GM18498 (cell line): Measurements from ENCODE around the gene TUBB4B.
"Not testable (repeated sequence)": the region's sequence is repeated elsewhere in the genome, so short reads cannot be mapped to it uniquely, and the experiment has no call there.

Experiments
- ATAC-seq: cut with Tn5 transposase; IDR thresholded peaks from one replicate; pipeline ENCODE4 v1.9.1; 2021; ENCODE audit warnings: mild to moderate bottlenecking, moderate library complexity; ENCODE audit not compliant: unreplicated experiment

TUBB4B gene

DNA sequence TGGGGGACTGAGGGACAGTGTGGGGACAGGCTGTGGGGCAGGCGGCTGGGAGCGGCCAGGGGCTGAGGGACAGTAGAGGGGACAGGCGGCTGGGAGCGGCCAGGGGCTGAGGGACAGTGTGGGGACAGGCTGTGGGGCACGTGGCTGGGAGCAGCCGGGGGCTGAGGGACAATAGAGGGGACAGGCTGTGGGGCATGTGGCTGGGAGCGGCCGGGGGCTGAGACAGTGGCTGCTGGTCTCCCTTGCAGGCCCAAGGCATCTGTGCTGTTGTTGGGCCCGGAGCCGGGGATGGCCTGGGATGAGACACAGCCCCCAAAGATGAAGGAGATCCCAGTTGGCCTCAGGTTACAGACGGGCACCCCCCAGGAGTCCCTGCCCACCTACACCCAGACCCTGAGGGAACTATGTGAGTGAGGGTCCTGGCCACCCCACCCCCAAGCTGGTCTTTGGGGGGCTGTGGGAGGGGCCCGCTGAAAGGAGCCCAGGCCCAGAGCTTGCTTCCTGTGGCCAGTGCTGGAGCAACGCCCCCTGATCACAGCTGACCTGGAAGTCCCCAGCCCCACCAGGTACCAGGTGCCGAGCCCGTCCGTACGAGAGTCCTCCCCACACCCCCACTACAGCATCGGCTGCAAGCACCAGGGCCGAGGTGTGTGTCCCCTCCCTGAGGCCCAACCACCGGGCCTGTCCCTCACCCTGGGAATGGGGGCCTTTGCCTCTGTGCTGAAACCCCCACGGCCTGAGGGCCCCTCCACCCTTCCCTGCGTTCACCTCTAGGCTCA lies 10.6 kb downstream of the TUBB4B start:
- ATAC-seq, result no peak

DNA sequence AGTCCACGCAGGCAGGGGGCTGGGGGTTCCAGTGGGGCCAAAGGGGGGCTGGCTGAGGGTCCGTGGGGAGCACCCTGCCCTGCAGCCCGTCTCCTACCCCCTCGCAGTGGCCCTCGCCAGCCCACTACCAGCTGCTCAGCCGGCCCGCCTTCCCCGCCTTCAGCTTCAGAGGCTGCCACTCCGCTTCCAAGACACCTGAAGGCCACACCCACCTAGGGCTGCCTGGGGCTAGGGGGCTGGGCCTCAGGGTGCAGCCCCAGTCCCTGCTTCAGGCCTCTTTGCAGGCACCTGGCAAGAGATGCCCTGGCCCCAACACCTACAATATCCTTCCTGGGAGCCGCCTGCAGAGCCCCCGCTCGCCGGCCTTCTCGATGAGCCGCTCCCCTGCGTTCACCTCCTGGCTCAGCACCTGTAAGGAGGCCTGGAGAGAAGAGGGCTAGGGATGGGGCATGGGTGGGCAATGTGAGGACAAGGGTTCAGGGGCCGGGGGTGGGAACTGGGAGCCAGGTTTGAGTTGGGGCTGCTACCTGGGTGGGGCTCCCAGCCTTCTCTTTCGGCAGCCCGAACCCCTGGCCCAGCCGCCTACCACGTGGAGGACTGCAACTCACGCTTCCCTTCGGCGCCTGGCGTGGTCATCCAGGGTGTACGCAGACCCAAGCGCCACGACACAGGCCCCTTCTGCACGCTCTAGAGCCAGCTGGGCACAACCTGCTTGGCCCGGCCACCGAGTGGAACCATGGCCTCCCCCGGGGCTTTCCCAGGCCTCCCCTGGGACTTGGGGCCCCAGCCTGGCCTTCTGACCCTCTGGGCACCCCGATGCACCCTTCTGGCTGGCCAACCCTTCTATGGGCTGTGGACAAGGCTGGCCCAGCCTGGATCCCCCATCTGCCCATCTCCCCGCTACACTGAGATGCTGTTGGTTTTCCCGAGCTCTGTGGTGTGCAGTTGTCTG lies 11.7 kb downstream of the TUBB4B start:
- ATAC-seq, result no peak

DNA sequence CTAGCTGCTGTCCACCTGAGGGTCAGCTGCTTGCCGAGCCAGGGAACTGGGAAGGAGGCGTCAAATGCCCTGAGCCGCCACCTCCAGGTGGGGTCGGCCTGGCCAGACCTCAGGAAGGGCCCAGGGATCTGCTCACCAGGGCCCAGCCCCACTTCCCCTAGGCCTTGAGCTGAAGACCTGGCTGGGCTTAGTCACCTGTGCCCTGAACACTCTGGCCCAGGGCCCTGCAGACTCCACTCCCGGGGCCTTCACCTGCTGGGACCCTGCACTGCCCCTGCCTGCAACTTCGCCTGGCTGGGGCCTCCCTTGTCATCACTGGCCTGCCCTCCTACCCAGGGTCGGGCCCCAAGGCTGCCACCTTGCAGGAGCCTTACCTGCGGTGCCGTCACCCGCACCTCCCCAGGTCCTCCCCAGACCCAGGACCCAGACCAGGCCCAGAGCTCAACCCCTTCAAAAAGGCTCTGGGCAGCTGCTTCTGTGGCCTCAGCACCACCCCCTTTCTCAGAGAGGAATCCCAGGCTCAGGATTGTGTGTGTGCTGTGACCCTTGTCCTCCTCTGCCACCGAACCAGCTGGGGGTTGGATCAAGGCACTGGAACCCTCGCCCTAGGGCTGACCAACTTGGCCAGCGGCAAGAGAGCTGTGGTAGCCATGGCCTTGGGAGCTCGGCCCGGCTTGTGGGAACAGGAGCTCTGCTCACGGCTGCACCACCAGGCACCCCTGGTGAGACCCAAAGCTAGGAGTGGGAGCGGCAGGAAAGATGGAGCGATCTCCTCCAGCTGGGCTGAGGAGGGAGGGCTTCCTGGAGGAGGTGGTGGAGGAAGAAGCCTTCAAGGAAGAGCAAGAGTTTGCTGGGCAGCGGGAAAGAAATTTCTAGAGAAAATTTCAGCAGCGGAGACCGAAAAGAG lies 12.9 kb downstream of the TUBB4B start:
- ATAC-seq, result no peak

DNA sequence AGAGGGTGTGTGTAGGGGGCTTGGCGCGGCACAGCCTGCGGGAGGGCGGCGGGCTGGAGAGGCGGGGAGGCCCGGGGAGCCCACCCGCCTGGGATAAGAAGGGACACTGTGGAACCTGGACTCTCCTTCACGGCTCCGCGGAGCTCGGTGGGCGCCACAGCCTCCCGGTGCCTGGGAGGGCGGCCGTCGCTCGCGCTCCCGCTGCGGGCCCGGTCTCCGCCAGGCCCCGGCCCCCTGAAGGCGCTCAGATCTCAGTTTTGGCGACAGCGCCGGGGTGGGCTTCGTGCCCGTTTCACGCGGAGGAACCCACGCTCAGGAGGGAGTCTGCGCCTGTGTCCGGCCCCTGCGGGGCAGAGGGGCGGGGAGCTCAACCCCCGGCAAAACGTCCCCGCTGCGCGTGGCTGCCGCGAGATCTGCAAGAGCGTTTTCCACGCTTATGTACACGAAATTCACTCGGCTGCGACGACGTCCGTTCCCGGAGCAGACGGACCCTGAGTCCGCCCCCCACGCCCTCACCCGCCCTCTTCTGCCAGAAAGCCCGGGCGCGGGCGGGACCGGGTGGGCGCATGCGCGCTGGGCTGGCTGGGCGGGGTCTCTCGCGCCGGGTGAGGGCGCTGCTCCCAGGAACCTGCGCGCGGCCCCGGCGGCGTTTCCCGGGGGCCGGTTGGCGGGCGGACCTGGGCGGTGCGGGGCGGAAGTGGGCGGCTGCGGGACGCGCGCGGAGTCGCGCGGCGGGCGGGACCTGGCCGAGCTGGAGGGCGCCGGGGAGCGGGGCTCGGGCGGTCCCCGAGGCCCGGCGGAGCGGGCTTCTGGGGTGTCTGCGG lies 13.7 kb downstream of the TUBB4B start, which contains the start of gene NELFB:
TSS of gene NELFB (plus strand) at position 704 of the 824 bp plus-strand sequence.
- ATAC-seq, result peak; percentile 75

DNA sequence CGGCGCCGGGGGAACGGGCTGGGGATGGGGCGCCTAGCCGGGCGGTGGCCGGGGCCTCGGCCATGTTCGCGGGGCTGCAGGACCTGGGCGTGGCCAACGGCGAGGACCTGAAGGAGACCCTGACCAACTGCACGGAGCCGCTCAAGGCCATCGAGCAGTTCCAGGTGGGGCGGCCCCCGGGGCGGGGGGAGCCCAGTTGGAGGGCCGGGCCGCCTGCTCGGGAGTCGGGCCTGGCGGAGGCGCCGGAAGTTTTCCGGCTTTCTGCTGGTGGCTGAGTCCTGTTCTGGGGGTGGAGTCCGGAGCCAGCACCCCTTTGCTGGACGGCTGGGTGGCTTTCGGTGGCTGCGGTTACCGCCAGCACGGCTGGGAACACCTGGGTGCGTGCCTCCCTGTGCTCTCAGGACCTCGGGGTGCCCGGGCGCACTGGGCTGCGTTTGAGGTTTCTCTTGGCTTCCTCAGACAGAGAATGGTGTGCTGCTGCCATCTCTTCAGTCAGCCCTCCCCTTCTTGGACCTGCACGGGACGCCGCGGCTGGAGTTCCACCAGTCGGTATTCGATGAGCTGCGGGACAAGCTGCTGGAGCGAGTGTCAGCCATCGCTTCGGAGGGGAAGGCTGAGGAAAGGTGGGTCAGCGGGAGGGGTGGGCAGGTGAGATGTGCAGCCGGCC lies 14.5 kb downstream of the TUBB4B start:
- peak; percentile 38 for ATAC-seq

DNA sequence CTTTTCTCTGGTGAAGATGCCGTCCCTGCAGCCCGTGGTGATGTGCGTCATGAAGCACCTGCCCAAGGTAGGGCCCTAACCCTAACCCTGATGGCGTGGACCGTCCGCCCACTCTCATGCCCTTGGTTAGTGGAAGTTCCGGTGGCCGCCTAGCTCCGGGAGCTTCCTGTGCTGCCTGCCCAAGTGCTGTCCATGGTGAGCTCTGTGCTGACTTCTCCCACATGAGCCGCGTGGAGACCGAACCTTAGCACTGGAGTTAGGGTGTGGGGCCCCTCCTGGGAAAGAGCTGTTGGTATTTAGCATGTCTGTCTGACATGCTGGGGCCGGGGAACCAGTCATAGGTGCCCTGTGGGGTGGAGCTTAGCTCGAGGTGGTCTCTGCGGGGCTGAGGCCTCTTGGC lies 15.3 kb downstream of the TUBB4B start:
- ATAC-seq, result no peak

DNA sequence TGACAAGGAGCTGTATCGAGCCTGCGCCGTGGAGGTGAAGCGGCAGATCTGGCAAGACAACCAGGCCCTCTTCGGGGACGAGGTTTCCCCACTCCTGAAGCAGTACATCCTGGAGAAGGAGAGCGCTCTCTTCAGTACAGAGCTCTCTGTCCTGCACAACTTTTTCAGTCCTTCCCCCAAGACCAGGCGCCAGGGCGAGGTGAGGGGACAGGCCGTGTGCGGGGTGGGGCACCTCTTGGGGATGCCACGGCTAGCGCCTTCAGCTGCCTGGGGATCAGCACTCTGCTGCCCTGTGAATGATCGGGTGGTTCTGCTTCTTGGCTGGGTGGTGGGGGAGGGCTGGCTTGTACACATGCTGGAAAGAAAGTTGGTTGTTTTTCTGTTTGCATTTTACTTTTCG lies 15.8 kb downstream of the TUBB4B start:
- no peak for ATAC-seq

DNA sequence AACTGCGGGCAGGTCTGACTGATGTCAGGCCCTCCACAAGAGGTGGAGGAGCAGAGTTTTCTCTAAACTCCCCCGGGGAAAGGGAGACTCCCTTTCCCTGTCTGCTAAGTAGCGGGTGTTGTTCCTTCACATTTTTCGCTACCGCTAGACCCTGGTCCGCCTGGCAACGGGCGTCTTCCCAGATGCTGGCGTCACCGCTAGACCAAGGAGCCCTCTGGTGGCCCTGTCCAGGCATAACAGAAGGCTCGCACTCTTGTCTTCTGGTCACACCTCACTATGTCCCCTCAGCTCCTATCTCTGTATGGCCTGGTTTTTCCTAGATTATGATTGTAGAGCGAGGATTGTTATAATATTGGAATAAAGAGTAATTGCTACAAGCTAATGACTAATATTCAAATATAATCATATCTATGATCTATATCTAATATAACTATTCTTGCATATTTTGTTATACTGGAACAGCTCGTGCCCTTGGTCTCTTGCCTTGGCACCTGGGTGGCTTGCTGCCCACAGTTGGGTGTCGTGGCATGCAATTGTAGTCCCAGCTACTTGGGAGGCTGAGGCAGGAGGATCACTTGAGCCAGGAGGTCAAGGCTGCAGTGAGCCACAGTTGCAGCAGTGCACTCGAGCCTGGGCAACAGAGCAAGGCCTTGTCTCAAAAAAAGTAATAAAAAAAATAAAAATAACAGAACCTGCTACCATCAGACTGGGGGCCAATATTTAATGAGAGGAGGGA lies 21.3 kb downstream of the TUBB4B start:
- not testable (repeated sequence) for ATAC-seq

DNA sequence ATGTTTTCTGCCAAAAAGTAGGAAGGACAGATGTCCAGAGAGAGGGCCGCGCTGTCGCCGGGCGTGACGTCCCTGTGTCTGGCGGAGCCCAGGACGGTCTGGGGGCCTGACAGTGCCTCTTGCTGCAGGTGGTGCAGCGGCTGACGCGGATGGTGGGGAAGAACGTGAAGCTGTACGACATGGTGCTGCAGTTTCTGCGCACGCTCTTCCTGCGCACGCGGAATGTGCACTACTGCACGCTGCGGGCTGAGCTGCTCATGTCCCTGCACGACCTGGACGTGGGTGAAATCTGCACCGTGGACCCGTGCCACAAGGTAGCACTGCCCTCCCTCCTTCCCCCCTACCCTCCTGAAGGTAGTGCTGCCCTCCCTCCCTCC lies 21.8 kb downstream of the TUBB4B start:
- no peak for ATAC-seq

DNA sequence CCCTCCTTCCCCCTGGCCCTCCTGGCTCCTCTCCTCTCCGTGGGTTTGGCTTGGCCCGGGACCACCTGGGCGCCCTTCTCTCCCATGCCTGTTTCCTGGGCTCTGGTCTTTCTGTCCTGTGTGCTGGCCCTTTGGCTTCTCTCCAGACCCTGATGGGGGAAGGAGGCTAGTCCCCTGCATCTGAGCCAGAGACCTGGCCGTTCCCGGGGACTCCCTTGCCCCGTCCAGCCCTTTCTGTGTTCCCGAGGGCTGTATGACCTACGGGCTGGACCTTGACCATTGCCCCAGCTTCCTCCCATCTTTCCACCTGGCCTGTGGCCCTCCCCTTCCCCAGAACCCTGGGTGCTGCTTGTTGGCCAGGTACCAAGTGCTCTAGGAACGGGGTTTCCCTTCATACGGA lies 22.4 kb downstream of the TUBB4B start:
- no peak for ATAC-seq

DNA sequence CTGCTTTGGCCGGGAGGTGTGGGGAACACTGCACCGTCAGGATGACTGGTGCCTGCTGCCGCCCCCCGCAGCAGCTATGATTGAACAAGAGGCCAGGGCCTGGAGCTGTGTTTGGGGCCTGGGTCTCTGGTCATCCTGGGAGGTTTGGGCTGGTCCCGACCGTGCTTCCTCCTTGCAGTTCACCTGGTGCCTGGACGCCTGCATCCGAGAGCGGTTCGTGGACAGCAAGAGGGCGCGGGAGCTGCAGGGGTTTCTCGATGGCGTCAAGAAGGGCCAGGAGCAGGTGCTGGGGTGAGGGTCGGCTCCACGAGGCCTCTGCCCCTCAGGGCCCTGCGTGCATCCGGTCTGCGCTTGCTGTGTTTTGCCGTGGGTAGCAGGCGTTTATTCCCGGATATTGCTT lies 23.0 kb downstream of the TUBB4B start:
- ATAC-seq, result no peak

DNA sequence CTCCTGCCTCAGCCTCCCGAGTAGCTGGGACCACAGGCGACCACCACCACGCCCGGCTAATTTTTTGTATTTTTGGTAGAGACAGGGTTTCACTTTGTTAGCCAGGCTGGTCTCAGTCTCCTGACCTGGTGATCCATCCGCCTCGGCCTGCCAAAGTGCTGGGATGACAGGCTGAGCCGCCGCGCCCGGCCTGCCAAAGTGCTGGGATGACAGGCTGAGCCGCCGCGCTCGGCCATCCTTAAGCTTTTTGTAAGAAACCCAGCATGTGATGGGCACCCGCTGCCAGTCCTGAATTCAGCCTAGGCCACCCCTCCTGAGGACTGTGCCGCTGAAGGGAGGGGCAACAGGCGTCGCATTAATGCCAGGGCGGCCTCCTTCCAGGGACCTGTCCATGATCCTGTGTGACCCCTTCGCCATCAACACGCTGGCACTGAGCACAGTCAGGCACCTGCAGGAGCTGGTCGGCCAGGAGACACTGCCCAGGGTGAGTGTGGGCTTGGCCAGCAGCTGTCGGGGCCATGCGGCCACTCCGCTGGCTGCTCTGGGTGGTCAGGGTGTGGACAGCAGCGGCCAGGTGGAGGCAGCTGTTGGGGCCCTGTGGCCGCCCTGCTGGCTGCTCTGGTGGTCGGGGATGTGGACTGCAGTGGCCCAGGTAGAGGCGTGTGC lies 24.5 kb downstream of the TUBB4B start:
- ATAC-seq, result no peak

DNA sequence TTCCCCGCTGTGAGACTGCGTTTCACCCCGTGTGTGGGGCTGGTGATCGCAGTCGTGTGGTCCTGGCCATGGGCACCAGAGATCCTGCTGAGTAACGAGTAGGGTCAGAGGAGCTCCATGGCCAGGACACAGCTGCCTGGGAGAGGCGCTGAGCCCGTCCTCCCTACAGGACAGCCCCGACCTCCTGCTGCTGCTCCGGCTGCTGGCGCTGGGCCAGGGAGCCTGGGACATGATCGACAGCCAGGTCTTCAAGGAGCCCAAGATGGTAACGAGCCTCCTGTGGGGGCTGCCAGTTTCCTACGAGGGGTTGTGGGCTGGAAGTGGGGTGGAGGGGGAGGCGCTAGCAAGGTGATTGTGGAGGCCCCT lies 25.1 kb downstream of the TUBB4B start:
- ATAC-seq, result no peak

DNA sequence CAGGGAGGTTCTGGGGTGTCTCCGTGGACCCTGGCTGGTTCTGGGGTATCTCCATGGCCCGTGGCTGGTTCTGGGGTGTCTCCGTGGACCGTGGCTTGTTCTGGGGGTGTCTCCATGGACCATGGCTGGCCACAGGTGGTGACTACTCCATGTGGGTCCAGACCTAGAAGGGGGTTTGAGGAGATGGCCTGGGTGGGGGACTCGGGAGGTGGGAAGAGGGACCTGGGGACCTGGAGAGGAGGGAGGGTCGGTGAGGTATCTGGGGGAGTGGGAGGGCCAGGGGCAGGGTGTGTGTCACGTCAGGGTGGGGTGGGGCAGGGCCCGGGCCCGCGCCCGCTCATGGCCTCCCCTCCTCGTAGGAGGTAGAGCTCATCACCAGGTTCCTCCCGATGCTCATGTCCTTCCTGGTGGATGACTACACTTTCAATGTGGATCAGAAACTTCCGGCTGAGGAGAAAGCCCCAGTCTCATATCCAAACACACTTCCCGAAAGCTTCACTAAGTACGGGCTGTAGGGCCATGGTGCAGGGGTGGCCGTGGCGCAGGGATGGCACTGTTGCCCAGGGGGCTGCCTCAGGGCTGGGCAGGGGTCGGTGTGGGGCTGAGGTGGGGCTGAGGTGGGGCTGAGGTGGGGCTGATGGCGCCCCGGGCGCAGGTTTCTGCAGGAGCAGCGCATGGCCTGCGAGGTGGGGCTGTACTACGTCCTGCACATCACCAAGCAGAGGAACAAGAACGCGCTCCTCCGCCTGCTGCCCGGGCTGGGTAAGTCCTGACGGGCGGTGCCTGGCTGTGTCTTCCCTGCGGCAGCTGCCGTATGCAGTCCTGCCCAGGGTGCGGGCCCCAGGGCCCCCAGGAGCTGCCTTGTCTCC lies 25.7 kb downstream of the TUBB4B start:
- ATAC-seq, result no peak

DNA sequence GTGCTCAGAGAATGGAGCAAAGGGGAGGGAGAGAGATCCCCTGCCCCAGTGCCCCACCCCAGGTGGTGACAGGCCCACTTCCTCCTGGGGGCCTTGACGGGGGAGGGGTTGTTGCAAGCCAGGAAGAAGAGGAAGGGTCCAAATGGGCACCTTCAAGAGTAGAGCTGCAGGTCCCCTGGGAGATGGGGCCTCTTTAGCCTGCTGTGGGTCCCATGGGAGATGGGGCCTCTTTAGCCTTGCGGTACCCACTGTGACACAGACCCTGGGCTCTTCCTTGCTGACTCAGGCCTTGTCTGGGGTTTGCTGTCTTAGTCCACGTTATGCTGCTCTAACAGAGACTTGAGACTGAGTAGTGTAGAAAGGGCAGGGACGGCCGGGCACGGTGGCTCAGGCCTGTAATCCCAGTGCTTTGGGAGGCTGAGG lies 26.9 kb downstream of the TUBB4B start:
- ATAC-seq, result no peak

DNA sequence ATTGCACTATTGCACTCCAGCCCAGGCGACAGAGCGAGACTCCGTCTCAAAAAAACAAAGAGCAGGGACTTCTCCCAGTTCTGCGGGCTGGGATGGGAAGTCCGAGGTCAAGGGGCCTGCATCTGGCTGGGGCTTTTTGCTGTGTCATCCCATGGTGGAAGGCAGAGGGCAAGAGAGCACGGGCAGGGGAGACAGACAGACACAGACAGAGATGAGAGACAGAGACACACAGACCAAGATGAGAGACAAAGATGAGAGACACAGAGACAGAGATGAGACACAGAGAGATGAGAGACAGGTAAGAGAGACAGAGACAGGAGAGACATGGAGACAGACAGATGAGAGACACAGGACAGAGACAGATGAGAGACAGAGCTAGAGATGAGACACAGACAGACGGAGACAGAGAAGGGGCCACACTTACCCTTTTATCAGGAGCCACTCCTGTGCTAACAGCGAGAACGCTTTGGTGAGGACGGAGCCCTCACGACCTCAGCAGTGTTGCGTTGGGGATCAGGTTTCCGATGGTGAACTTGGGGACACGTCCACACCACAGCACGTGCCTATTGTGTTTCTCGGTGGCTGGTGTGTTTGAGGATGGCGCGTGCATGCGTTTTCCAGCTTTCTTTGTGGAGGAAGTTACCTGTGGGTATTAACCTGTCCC lies 27.6 kb downstream of the TUBB4B start:
- no peak for ATAC-seq

DNA sequence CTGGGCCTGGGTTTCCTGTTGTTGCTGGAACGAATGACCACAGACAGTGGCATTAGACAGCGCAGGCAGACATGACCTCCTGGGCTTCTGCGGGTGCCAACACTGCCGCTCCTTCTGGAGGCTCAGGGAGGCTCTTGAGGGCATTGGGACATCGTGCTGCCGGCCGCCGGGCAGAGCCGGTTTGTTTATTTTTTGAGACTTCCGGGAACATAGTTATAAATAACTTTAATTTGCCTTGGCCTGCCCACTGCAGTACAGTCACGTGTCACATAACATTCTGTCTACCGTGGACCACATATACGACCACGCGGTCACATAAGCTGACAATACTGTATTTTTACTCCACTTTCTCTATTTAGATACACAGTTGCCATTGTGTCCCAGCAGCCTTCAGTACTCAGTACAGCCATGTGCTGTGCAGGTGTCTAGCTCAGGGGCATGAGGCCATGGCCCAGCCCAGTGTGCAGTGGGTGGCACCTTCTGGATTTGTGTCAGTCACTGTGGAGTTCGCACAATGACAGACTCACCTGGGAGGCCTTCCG lies 28.2 kb downstream of the TUBB4B start:
- ATAC-seq, result no peak
